ENCODE results near the gene KCNJ5.

KCNJ5 gene

DNA sequence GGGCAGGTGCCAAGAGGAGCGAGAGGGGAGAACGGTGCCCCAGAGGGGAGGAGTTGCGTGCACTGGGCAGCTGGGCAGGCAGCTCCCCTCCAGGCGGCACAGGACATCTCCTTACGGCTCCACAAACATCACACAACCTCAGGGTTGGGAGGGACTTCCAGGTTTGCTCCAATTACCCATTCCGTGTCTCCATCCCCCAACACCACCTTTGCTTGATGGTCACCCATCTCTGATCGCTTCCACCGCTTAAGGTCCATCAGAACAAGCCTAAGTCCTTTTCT, 66.0 kb downstream of the KCNJ5 start:
- DNase-seq (ENCODE audit: low spot score) = no peak

DNA sequence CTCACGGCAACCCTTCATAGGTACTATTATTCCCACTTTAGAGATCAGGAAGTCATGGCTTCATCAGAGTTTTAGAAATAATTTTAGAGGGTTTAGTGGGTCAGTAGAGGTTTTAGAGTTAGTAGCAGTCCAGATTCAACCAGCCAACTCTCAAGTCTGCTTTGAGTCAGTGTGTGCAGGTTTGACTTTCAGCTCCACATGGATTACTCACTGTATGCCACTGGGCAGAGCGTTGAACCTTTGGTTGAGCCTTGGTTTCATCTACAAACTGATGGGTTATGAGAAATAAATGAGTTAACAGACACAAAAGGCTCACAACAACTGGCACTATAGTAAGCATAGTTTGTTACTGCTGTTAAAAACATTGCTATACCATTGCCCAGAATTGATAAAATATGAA, 70.5 kb downstream of the KCNJ5 start:
- no peak for DNase-seq (ENCODE audit: low spot score)

DNA sequence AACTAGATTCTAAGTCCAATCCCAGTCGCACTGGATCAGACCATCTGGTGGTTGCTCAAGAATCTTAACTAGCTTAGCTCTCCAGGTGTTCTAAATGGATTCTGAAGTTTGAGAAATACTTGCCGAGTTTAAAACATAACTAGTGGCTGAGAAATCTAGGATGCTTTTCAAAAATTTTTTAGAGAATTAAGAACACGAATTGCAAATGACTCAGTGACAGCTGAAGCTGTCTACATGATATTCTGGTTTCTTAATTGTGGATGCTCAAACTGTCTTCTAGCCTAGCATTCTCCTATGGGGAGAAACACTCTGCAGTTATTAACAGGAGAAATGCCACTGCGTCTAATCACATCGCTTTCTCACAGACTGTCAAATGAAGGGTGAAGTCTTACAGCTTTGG, 71.7 kb downstream of the KCNJ5 start:
- DNase-seq (ENCODE audit: low spot score) = no peak

DNA sequence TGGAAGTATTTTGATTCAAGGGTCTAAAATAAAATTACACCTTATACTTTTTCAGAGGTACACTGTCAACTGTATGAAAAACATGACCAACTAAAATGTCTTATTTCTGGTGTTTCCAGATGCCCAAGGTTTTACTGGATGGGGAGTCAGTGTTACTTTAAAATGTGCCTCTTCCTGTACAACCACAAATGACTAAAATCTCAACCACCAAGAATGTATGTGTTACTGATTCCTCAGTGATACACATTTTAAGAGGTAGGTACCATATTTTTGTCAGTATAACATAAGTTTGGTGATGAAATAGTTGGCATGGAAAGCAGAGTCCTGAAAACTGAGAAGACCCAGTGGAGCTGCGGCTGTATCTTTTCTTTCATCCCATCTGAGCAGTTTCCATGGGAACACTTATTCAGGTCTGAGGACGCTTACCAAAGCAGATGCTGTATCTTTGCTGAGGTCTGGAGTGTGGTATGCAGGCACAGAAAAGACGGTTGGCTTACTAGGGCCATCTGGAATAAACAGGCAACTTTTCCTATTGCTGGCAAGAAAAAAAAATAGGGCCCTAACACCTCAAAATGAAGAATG, 72.7 kb downstream of the KCNJ5 start:
- DNase-seq (ENCODE audit: low spot score) = no peak

- DNase-seq (ENCODE audit: low spot score) = no peak
These were observed 73.3 kb downstream of the KCNJ5 start for GRCh38 chr11:128964463-128964930.

- DNase-seq (ENCODE audit: low spot score) = no peak
These were observed 74.3 kb downstream of the KCNJ5 start for GRCh38 chr11:128965485-128965884.

GRCh38 chr11:128967578-128967977, 76.4 kb downstream of the KCNJ5 start:
- DNase-seq (ENCODE audit: low spot score) = no peak

GRCh38 chr11:128968916-128969315, 77.8 kb downstream of the KCNJ5 start:
- DNase-seq (ENCODE audit: low spot score) = no peak
